Midbrain (tissue), 1 donor: ENCODE measurements around the gene DGKD.
A peak's percentile ranks its signal among the peaks of the same experiment; 100 is the strongest.
"Not testable (repeated sequence)": the region's sequence is repeated elsewhere in the genome, so short reads cannot be mapped to it uniquely, and the experiment has no call there.

Experiments used
- DNase-seq: peaks from one replicate; lab custom pipeline; 2025; lab: John Stamatoyannopoulos, UW

DGKD gene

GRCh38 chr2:233362742-233363141, 8.4 kb downstream of the DGKD start:
- DNase-seq: no peak

DNA sequence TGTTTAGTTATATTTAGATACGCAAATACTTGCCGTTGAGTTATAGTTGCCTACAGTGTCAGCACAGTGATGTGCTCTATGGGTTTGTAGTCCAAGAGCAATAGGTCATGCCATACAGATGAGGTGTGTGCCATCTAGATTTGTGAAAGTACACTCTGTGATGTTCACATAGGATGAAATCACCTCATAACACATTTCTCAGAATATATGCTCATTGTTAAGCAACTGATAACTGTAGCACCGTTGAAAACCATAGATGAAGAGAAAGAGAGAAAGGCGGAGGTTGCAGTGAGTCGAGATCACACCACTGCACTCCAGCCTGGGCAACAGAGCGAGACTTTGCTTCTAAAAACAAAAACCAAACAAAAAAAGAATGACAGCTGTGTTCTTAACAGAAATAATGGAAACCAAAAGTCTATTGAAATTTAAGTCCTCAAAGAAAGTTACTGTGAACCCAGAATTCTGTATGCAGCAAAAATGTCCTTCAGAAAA, 9.5 kb downstream of the DGKD start:
- no peak for DNase-seq

GRCh38 chr2:233365861-233366520, 11.7 kb downstream of the DGKD start:
- no peak for DNase-seq

- DNase-seq: no peak
Observed at GRCh38 chr2:233367586-233367985, 13.3 kb downstream of the DGKD start.

DNA sequence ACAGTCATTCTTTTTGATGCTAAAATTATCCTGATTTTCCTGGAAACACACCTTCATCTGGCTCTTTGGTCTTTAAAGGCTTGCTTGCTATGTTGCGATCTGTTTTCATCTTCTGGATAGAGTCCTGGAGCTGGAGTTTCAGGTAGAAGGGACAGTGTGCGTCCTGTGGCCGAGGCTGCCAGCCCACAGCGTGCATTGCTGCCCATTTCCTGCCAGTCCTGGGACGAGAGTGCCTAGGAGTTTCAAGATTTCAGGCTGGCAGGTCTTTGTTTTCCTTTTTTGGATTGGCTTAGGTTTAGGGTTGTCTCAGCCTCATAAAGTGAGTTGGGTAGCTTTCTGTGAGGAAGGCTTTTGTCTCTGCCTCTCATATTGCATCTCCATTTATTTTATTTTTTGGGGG, 14.5 kb downstream of the DGKD start:
- DNase-seq: no peak

- peak; percentile 34 for DNase-seq
Observed at GRCh38 chr2:233369462-233369861, 15.2 kb downstream of the DGKD start.

GRCh38 chr2:233369897-233370685, 15.8 kb downstream of the DGKD start:
- DNase-seq: no peak

- no peak for DNase-seq
Observed at GRCh38 chr2:233371641-233372040, 17.3 kb downstream of the DGKD start.

- no peak for DNase-seq
Observed at GRCh38 chr2:233372855-233373254, 18.6 kb downstream of the DGKD start.

DNA sequence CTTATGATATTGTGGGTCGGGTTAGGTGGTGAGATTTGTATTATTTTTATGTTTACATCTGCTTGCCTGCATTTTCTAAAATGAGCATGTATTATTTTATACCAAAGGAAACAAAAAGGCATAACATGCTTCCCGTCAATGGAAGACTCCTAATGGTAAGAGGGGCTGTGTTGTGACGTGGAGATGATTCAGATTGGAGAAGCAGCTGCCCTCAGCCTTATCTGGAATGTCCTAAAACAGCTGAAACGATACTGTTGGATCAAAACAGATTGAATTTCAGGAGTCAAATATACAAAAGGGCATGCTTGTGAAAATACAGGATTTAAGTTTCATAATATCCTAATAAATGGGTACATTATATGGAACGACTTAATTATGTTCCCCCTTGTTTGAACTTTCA, 19.0 kb downstream of the DGKD start:
- no peak for DNase-seq

DNA sequence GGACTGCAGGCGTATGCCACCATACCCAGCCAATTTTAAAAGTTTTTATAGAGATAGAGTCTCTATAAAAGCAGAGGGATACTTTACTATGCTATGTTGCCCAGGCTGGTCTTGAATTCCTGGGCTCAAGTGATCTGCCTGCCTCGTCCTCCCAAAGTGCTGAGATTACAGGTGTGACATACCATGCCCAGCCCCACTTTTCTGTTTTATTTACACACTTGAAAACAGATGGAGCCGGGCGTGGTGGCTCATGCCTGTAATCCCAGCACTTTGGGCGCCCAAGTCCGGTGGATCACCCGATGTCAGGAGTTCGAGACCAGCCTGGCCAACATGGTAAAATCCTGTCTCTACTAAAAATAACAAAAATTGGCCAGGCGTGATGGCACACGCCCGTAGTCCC, 20.5 kb downstream of the DGKD start:
- not testable (repeated sequence) for DNase-seq

DNA sequence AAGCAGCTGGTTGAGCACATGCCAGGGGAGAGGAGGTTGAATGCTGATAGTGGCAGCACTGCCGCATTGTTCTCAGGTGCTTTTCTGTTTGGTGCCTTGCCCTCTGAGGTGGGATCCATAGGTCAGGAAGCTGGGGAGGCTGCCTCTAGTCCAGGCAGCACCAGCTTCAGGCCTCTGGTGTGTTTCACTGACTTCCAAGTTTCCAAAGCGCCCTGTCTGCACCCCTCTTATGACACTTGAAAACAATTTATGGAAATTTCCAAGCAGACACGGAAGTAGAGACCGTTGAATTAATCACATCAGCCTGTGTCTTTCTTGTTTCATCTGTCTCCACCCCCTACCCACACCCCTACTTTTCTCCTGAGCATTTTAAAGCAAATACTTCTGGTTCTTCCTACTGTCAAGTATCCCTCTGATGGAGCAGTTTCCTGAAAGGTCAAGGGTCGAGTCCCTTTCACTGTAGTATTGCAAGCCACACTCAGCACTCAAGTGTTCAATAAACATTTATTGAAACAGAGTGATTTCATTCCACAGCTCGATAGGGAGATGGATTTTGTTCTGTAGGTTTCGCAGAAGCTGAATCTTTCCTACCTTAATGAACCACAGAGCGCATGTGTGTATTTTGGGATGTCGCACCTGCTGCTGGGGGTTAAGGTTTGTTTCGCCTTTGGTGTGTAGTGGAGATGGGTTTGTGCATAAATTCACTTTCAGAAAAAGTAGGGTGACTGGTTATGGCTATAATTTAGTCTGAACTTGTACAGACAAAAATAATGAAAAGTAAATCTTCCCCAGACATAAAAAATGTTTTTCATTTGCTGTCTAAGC, 21.4 kb downstream of the DGKD start:
- DNase-seq: no peak

DNA sequence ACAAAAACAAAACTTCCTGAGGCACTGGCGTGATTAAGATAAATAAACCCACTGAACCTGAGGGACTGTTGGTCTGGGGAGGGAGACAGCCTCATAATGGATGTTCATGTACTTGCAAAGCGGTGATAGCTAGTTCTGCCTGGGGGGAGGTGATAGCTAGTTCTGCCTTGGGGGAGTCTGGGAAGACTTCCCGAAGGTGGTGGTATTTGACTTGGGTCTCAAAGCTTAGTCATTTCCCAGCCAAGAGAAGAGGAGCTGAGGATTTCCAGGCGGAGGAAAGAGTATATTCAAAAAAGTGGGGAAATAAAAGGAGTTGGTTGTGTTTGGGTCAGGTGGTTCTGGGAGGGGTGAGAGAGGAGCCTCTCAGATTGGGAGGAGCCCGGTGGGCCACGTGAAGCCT, 24.7 kb downstream of the DGKD start:
- DNase-seq: no peak

GRCh38 chr2:233379441-233379840, 25.1 kb downstream of the DGKD start:
- DNase-seq: no peak

DNA sequence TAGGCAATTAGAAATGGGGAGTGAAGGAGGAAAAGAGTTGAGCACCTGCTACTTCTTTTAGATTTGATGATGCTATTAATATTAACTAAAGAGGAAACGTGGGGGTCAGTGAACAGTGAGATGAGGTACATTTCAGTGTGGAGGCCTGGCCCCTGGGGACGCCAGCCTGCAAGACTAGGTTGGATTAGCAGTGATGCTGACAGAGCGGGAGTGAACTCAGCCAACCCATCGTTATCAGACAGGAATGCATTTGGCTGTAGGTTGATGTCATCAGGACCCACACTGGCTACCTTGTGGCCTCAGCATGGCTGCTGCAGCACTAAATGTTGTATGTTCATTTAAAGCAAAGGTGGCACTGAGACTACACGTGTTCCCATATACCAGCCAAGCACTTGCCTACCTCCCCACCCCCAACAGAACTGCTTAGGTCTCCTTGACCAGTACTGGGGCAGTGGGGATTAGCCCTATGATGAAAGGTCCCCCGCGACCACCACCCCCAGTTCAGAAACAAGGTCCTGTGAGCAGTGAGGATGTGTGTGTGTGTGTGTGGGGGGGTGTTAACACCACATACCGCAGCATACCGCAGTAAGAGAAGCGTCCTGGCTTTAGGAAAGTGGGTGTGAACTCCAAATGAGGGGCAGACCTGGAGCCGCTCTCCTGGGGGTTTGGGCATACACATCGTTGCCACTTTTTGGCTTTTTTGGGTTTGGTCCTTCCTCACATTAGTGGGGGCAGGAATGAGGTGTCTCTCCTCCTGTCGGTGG, 26.0 kb downstream of the DGKD start:
- DNase-seq: no peak

GRCh38 chr2:233380995-233381637, 26.8 kb downstream of the DGKD start:
- no peak for DNase-seq

DNA sequence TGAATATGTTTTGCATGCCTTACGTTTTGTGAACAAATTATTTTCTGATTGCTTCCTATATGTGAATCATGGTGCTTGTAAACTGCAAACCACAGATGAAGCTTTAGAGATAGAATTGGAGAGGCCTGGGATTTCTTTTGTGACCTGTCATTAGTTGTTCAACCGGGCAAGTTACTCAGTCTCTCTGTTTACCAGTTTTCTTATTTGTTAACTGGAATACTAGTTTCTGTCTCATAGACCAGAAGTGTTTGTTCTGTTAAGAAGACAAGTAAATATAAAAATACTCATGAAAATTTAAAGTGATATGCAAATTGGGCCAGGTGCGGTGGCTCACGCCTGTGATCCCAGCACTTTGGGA, 27.3 kb downstream of the DGKD start:
- DNase-seq: no peak

DNA sequence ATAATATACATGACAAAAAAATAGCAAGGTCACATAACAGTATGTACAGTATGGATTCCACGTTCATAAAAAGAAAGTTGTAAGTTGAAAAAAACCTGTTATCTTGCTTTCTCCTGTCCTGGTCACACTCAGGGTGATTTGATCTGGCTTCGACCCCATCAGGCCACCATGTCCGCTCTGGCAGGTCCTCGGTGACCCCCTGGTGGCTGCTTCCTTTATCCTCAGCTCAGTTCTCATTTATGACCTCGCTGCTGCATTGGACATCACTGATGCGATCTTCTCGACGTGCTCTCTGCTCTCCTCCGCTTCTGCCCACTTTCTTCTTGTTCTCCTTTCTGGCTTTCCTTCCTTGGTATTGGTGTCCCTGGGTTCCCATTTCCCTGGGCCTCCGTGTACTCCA, 29.7 kb downstream of the DGKD start:
- no peak for DNase-seq

DNA sequence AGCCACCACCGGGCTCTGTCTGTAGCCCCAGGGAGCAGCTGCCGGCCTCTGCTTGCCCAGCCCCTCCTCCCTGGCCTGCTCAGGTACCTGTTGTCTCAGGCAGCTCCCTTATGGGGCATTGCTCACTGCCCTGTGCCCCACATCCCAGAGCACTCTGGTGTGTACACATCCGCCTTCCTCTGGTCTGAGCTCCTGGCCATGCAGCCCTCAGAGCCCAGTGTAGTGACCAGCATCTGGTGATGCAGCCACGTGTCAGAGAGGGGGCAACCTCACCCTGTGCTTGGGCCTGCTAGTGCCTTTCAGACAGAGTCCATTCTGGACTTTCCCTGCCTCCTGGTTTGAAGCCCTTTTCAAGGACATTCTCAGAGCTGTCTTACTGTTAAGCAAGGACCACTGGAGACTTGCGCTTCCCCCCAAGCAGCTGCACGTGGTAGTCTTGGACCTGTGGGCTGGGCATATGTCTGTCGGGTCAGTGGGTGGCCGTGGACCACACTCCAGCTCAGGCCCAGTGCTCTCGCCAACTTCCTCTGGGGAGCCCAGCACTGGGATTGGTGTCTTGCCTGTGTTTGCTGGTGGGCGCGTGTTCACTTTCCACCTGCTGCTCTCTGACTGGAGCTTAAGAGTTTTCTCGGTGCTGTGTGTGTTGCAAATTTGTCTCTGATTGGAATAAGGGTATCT, 30.7 kb downstream of the DGKD start:
- no peak for DNase-seq

DNA sequence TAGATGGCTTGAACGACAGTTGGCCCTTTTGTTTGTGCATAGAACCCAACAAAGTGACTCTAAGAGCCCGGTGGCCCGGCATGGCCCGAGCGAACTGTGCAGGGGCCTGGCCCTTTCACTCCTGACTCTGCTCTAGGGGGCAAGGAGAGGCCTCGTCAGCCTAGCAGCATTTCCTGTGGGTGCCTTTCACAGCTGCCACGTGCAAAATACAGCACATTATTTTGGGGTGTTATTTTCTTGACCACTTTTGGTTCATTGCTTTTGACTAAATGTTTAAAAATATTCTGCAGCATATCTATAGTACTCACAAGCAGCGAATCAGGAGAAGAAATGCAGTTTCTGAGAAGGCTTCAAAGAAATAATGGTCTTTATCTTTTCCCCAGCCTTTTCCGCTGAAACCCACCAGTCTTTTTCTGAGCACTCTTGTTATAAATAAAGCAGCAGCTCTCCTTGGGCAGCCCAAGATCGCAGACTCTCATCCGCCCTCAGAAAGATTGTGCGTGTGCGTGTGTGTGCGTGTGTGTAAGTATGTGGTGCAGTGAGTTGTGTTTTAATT, 31.3 kb downstream of the DGKD start:
- DNase-seq: no peak
